ENCODE results near the gene FSTL1.
"Not testable (repeated sequence)": the region's sequence is repeated elsewhere in the genome, so short reads cannot be mapped to it uniquely, and the experiment has no call there.

The FSTL1 gene

GRCh38 chr3:120417272-120417911 is 33.4 kb downstream of the FSTL1 start:
- DNase-seq (ENCODE audit: low spot score) = peak; percentile 99

- no peak for DNase-seq (ENCODE audit: low spot score)
Observed at GRCh38 chr3:120416868-120417267, 33.9 kb downstream of the FSTL1 start.

DNA sequence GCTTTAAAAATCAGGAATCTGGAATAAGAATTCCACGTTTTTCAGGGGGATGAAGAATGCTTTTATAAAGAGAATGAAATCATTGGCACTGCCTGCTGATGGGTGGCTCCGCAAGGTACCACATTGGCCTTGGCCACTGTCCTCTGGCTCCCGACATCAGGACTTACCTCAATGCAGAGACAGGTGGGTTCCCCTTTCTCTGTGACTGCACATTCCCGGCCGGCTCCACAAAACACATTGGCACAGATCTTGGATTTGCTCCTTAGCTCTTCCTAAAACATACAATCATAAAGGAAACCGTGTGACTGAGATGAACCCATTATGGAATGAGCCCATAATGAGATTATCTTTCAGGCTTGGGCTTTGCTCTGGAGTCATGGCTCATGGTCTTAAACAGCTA is 35.0 kb downstream of the FSTL1 start:
- no peak for DNase-seq (ENCODE audit: low spot score)

- DNase-seq (ENCODE audit: low spot score) = peak; percentile 76
Observed at GRCh38 chr3:120410541-120410940, 40.3 kb downstream of the FSTL1 start.

DNA sequence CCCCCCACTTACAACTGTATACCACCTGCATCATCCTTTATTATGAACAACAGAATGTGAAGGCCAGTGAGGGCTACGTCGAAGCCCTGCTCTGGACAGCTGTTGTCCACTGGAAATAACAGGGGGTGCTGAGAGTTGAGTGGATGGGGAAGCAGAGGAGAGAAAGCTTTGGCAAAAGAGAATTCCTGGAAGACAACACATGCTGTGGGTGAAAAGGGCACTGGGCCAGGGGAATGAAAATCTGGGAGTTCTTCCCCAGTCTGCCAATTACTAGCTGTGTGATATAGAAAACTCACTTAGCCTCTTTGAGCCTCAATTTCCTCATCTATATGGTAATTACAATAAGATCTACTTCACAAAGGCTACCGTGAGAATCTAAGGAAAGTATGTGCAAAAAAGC is 40.7 kb downstream of the FSTL1 start:
- no peak for DNase-seq (ENCODE audit: low spot score)

GRCh38 chr3:120407508-120408287 is 43.1 kb downstream of the FSTL1 start:
- no peak for DNase-seq (ENCODE audit: low spot score)

DNA sequence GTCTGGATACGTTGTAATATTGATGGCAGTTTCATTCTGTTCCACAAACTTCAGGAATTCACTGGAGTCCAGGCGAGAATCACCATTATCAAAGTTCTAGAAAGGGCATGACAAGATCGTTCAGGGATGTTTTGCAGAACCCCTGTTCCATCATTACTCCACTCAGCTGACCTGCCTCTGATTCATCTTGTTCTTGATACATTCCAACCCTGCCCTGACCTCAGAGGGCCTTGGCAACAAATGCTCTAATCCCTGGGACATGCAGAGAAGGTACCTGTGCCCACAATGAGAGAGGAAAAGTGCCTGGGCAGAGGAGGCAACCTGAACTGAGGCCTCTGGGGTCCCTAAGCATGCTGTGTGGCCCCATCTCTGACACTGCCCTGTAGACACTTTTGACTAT is 45.9 kb downstream of the FSTL1 start:
- DNase-seq (ENCODE audit: low spot score) = no peak

- DNase-seq (ENCODE audit: low spot score) = no peak
Observed at GRCh38 chr3:120402257-120402656, 48.5 kb downstream of the FSTL1 start.

DNA sequence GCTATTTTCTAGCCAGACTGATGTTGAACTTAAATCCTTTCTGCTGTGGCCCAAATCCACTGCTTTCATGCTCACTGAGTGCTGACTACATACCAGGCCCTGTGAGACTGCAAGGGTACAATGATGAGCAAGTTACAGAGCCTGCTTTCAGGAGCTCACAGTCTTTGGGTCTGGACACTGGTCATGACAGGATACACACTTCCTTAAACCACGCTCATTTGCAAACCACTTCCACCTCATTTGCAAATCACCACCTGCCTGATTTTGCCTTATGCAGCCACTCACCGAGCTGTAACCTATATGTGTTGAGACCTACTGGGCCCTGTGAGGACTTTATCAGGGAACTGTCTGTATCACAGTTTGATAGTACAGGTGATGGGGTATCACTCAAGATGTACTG is 51.4 kb downstream of the FSTL1 start:
- DNase-seq (ENCODE audit: low spot score) = no peak

GRCh38 chr3:120396469-120396868 is 54.3 kb downstream of the FSTL1 start:
- no peak for DNase-seq (ENCODE audit: low spot score)

- no peak for DNase-seq (ENCODE audit: low spot score)
Observed at GRCh38 chr3:120394347-120394746, 56.4 kb downstream of the FSTL1 start.

DNA sequence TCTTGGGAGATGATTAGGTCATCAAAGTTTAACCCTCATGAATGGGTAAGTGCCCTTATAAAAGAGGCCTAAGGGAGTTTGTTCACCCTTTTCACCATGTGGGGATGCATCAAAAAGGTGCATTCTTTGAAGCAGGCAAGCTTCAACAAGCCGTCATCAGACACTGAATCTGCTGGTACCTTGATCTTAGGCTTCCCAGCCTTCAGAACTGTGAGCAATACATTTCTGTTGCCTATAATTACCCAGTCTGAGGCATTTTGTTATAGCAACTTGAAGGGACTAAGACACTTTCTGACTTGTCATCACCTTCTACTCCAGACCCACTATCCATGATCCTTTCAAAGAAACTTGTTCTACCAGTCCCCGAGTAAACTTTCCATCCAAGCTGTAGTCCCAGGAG is 57.0 kb downstream of the FSTL1 start:
- DNase-seq (ENCODE audit: low spot score) = no peak

DNA sequence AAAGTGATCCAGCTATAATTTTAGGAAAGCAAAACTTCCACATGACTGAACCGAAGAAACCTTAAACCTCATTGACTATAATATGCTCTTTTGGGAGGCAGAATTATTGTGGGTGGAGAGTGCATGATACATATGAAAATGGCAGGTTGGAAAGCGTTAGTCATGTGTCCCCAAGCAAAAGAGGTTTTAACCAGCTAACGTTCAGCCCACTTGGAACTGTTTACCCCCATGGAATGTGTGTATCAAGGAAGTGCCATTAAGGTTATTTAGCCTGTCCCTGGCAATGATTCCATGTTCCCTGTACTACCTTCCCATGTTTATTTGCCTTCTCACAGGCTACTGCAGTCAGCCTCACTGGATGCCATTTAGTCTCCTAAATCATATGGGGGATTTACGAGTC is 57.5 kb downstream of the FSTL1 start:
- no peak for DNase-seq (ENCODE audit: low spot score)

GRCh38 chr3:120382941-120383447 is 67.8 kb downstream of the FSTL1 start:
- DNase-seq (ENCODE audit: low spot score) = no peak

DNA sequence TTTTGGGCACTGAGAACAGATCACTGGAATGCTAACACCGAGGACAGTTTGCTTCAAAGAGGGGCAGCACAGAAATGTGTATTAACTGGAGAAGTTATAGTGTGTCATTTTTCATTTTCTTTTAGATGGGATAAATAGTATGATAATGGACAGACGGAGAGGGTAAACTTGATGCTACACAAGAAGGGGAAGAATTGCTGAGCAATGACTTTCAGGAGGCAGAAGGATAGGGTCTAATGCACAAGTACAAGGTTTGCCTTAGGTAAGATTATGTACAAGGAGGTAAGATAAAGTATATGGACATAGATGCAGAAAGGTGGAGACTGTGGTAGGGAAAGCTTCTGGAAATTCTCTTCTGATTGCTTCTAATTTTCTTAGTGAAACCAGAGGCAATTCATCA is 69.3 kb downstream of the FSTL1 start:
- no peak for DNase-seq (ENCODE audit: low spot score)

- not testable (repeated sequence) for DNase-seq (ENCODE audit: low spot score)
Observed at GRCh38 chr3:120377948-120378347, 72.8 kb downstream of the FSTL1 start.

- no peak for DNase-seq (ENCODE audit: low spot score)
Observed at GRCh38 chr3:120370463-120370862, 80.3 kb downstream of the FSTL1 start.

GRCh38 chr3:120369037-120369467 is 81.7 kb downstream of the FSTL1 start:
- DNase-seq (ENCODE audit: low spot score) = no peak

- DNase-seq (ENCODE audit: low spot score) = no peak
Observed at GRCh38 chr3:120368172-120368571, 82.6 kb downstream of the FSTL1 start.

- no peak for DNase-seq (ENCODE audit: low spot score)
Observed at GRCh38 chr3:120364821-120365220, 86.0 kb downstream of the FSTL1 start.

DNA sequence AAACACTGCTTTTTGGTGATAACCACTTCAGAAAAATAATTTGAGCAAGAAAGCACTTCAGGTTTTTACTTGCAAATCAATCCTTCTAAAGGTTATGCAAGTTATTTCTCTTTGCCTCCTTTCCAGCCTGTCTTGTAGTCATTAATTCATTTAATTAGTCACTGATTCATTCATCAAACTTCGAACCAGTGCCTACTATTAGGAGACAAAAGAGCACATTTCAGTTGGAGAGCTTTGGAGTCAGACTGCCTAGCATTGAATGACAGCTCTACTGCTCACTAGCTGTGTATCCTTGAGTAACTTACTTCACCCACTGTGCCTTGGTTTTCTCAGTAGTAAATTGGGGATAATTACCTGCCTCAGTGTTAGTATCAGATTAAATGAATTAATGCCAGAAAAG is 86.7 kb downstream of the FSTL1 start:
- DNase-seq (ENCODE audit: low spot score) = no peak

DNA sequence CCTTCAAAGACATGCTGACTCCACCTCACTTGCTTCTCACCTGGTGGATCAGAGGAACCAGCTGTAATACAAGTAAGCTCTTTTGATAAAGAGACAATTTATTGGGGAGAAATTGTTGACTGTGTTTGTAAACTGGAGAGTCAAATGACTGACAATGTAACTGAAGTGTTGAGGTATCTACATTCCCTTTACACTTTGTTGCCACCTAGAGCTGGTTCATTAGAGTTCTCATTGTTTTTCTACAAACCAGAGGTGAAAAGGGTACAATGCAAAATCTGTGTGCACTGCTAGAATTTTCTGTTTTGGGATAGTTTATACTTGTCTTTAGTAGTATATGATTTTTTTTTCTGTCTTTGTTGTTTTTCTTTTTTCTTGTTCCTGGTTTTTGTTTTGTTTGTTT is 93.0 kb downstream of the FSTL1 start:
- DNase-seq (ENCODE audit: low spot score) = no peak

DNA sequence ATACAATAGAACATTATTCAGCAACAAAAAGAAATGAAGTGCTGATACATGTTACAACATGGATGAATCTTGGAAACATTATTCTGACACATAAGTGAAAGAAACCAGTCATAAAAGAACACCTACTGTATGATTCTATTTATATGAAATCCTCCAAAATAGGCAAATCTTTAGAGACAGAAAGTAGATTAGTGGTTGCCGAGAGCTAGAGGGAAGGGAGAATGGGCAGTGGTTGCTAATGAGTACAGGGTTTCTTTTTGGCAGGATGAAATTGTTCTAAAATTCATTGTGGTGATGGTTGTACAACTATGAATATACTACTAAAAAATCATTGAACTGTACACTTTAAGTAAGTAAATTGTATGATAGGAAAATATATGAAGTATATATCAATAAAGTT is 95.3 kb downstream of the FSTL1 start:
- no peak for DNase-seq (ENCODE audit: low spot score)

GRCh38 chr3:120353463-120353862 is 97.3 kb downstream of the FSTL1 start:
- DNase-seq (ENCODE audit: low spot score) = no peak
